ENCODE results near the gene CEL.

GRCh38 chr9:133088756-133089155 lies 27.0 kb downstream of the CEL start:
- TF ChIP-seq CTCF (IDR thresholded peaks at IDR 0.05) (no peak), POLR2A (IDR thresholded peaks at IDR 0.05) (no peak), POLR2AphosphoS5 (IDR thresholded peaks at IDR 0.05) (no peak)
